Uterus (tissue), 4 donors: ENCODE measurements around the gene AUTS2. TPM values are rescaled to one million over a fixed set of nuclear protein-coding genes. Genes with fewer than 3 reads are reported as not detected.
"Not testable (repeated sequence)": the region's sequence is repeated elsewhere in the genome, so short reads cannot be mapped to it uniquely, and the experiment has no call there.

Source experiments
- DNase-seq, 2 donors: peaks; one replicate each; pipeline ENCODE4 v3.0.0-alpha.2; 2019 to 2020
- H3K27ac ChIP-seq, 2 donors: fragments of 200-600 bp; sonication (generic); 1 replicate in 1 of 2; 2 replicates in 1 of 2; pipeline ENCODE4 v1.5.1; 2016 to 2018
- H3K27me3 ChIP-seq, 2 donors: fragments of 200-600 bp; sonication (generic); one replicate each; pipeline ENCODE4 v1.5.1; 2018 to 2019; ENCODE audit warnings: control low read depth in 1 of 2
- H3K36me3 ChIP-seq, 2 donors: fragments of 200-600 bp; sonication (generic); one replicate each; pipeline ENCODE4 v1.5.1; 2019; ENCODE audit warnings: control low read depth in 1 of 2
- H3K4me1 ChIP-seq, 2 donors: fragments of 200-600 bp; sonication (generic); one replicate each; pipeline ENCODE4 v1.5.1; 2018 to 2019; ENCODE audit warnings: control low read depth in 1 of 2
- H3K4me3 ChIP-seq, 2 donors: fragments of 200-600 bp; sonication (generic); 1 replicate in 1 of 2; 2 replicates in 1 of 2; pipeline ENCODE4 v1.5.1; 2018 to 2019; ENCODE audit warnings: mild to moderate bottlenecking in 1 of 2
- H3K9me3 ChIP-seq, 2 donors: fragments of 200-600 bp; sonication (generic); one replicate each; pipeline ENCODE4 v1.5.1; 2019; ENCODE audit warnings: control low read depth in 1 of 2
- POLR2A ChIP-seq, 2 donors: fragments of 450-650 bp; IDR thresholded peaks; one replicate each; pipeline ENCODE4 v1.6.1; 2016; ENCODE audit warnings: antibody characterized with exemption in 2 of 2, mild to moderate bottlenecking in 1 of 2, moderate library complexity in 1 of 2
- intact Hi-C: fragments of 100-400 bp; cut with DNase I; formaldehyde crosslinking; loops from one replicate; pipeline ENCODE4 v1.15.1; 2023; ENCODE audit warnings: low total_unique reads
- total RNA-seq, 4 donors: library from RNA; depleted of rRNA in 3 of 4; stranded (reverse); fragments of >200 nt in 3 of 4; gene quantifications; one replicate each; pipeline versions ENCODE4 v1.1.0 to v1.2.4, GENCODE V29; 2014 to 2023
- TF ChIP-seq, protein P1 (sequence below), 4 experiments: fragments of 200-600 bp in 2 of 4; fragments of 450-650 bp in 2 of 4; sonication (generic) in 2 of 4; IDR thresholded peaks; one replicate each; pipeline ENCODE4 v1.5.1; 2016 to 2019; ENCODE audit warnings: antibody characterized with exemption in 4 of 4, mild to moderate bottlenecking in 2 of 4, moderate library complexity in 1 of 4
- donor health status: DM: yes; HTN: yes; CAD: no.

Gene AUTS2
- total RNA-seq, 4 donors from 2014 or later: 10.5 to 58.2 (median 30.0) TPM

GRCh38 chr7:70728872-70729552 lies 1130.7 kb downstream of the AUTS2 start:
- DNase-seq: no peak
- intact Hi-C loops: no loop called here

DNA sequence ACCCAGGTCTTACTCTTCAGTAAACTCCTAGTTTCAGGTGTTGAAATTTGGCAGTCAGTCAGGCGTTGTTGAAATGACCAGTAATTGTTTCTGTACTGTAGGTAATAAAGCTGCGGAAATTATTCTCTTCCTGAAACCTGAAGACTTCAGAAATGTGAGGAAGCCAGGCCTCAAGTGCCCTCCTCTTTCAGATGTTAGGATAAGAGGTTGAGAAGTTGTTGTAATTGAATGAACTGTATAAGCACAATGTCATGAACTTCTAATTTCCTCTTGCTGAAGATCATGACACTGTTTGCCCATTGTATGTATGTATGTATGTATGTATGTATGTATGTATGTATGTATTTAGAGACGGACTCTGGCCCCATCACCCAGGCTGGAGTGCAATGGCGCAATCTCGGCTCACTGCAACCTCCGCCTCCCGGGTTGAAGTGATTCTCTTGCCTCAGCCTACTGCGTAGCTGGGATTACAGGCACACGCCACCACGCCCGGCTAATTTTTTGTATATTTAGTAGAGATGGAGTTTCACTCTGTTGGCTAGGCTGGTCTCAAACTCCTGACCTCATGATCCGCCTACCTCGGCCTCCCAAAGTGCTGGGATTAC lies 1131.4 kb downstream of the AUTS2 start:
- intact Hi-C loops, DNase-seq, H3K36me3 ChIP-seq, H3K9me3 ChIP-seq, H3K27ac ChIP-seq, H3K27me3 ChIP-seq, H3K4me3 ChIP-seq, H3K4me1 ChIP-seq: not testable (repeated sequence)

More at GRCh38 chr7:70728872-70729552, 1130.7 kb downstream of the AUTS2 start:
- Histone ChIP-seq H3K27ac (no peak overlapping the region), H3K9me3 (no peaks in the 10 kb centered on the region), H3K36me3 (no peaks in the 10 kb centered on the region), H3K4me3 (no peak overlapping the region), H3K27me3 (no peaks in the 10 kb centered on the region), H3K4me1 (no peaks in the 10 kb centered on the region)
- TF ChIP-seq POLR2A (IDR thresholded peaks at IDR 0.05): no peak
- TF ChIP-seq, protein P1, sequence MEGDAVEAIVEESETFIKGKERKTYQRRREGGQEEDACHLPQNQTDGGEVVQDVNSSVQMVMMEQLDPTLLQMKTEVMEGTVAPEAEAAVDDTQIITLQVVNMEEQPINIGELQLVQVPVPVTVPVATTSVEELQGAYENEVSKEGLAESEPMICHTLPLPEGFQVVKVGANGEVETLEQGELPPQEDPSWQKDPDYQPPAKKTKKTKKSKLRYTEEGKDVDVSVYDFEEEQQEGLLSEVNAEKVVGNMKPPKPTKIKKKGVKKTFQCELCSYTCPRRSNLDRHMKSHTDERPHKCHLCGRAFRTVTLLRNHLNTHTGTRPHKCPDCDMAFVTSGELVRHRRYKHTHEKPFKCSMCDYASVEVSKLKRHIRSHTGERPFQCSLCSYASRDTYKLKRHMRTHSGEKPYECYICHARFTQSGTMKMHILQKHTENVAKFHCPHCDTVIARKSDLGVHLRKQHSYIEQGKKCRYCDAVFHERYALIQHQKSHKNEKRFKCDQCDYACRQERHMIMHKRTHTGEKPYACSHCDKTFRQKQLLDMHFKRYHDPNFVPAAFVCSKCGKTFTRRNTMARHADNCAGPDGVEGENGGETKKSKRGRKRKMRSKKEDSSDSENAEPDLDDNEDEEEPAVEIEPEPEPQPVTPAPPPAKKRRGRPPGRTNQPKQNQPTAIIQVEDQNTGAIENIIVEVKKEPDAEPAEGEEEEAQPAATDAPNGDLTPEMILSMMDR (IDR thresholded peaks at IDR 0.05): no peak

GRCh38 chr7:70730451-70731110 lies 1132.3 kb downstream of the AUTS2 start:
- TF ChIP-seq, protein P1 (IDR thresholded peaks at IDR 0.05): no peak
- no peak for TF ChIP-seq POLR2A (IDR thresholded peaks at IDR 0.05)
- no peaks in the 10 kb centered on the region for H3K9me3 ChIP-seq
- no peaks in the 10 kb centered on the region for H3K27me3 ChIP-seq
- no peak overlapping the region for H3K27ac ChIP-seq
- no peak for DNase-seq
- intact Hi-C loops: no loop called here
- H3K4me1 ChIP-seq: no peaks in the 10 kb centered on the region
- H3K36me3 ChIP-seq: no peaks in the 10 kb centered on the region
- H3K4me3 ChIP-seq: no peak overlapping the region

- TF ChIP-seq, protein P1 (IDR thresholded peaks at IDR 0.05): no peak
- no peak for TF ChIP-seq POLR2A (IDR thresholded peaks at IDR 0.05)
- Histone ChIP-seq H3K4me1 (peaks cover 0 to 1% of the 10 kb centered on the region in 2 donors), H3K4me3 (no peak overlapping the region), H3K9me3 (no peaks in the 10 kb centered on the region), H3K27ac (no peak overlapping the region), H3K27me3 (no peaks in the 10 kb centered on the region), H3K36me3 (no peaks in the 10 kb centered on the region)
- intact Hi-C loops: no loop called here
- no peak for DNase-seq
Measured at GRCh38 chr7:70733090-70733489, 1134.8 kb downstream of the AUTS2 start.

GRCh38 chr7:70734411-70734810 lies 1136.1 kb downstream of the AUTS2 start:
- no peaks in the 10 kb centered on the region for H3K36me3 ChIP-seq
- TF ChIP-seq, protein P1 (IDR thresholded peaks at IDR 0.05): no peak
- TF ChIP-seq POLR2A (IDR thresholded peaks at IDR 0.05): no peak
- no peaks in the 10 kb centered on the region for H3K9me3 ChIP-seq
- H3K4me3 ChIP-seq: no peak overlapping the region
- DNase-seq: no peak
- H3K4me1 ChIP-seq: peaks cover 0 to 5% of the 10 kb centered on the region in 2 donors
- intact Hi-C loops: no loop called here
- no peaks in the 10 kb centered on the region for H3K27me3 ChIP-seq
- H3K27ac ChIP-seq: no peak overlapping the region
